ENCODE results near the gene RPL14. TPM values are rescaled to one million over a fixed set of nuclear protein-coding genes. Genes with fewer than 3 reads are reported as not detected.
"Not testable (repeated sequence)": the region's sequence is repeated elsewhere in the genome, so short reads cannot be mapped to it uniquely, and the experiment has no call there.

Gene RPL14
- total and polyA plus RNA-seq, 10 of the 15 experiments (the other 5 are each of a cell fraction or from before 2014, with no cell fraction given): 530 to 3,008 (median 1,136) TPM

- Histone ChIP-seq H3K4me2 (ENCODE audit: control insufficient read depth, insufficient read depth) (peak overlapping the region; percentile 81), H3K4me3 (peak overlapping the region; percentile 93), H4K20me1 (ENCODE audit: control insufficient read depth, insufficient read depth) (no peaks in the 10 kb centered on the region), H3K4me1 (ENCODE audit: control insufficient read depth, insufficient read depth, low read length) (peaks cover 5% of the 10 kb centered on the region), H3K9ac (ENCODE audit: control insufficient read depth, insufficient read depth, low read length) (peak overlapping the region; percentile 88), H2AFZ (ENCODE audit: control insufficient read depth, low read depth, low read length) (no peak overlapping the region), H3K79me2 (ENCODE audit: control insufficient read depth, insufficient read depth, low read length) (peaks cover 33% of the 10 kb centered on the region), H3K27me3 (replicated peaks in 1 of 2; ENCODE audit: control insufficient read depth in 2 of 2, insufficient read depth in 2 of 2, low read length in 1 of 2) (no peaks in the 10 kb centered on the region), H3K36me3 (ENCODE audit: control insufficient read depth in 2 of 2, insufficient read depth in 2 of 2, low read length in 1 of 2) (peaks cover 9 to 23% of the 10 kb centered on the region in 2 experiments), H3K27ac (ENCODE audit: control insufficient read depth, insufficient read depth) (peak overlapping the region; percentile 84; the same call in 1 of the 2 replicates), H3K9me3 (replicated peaks; ENCODE audit: control insufficient read depth, insufficient read depth, low read length) (no peaks in the 10 kb centered on the region)
- ChIA-PET POLR2A (interaction anchor here (2.1 to 2.2 kb wide), 2 partner anchors 20 to 47 kb away, joined by 4 to 20 read pairs; partner anchors contain the start of genes ZNF619 and ZNF620), SMC1A (ENCODE audit: uncharacterized antibody, unreplicated experiment) (interaction anchor here (1.1 kb wide), 1 partner anchor 18 kb away, joined by 4 read pairs; the partner anchor contains the start of gene ZNF619), CTCF (interaction anchor here (0.6 to 1.2 kb wide), 2 partner anchors 20 to 267 kb away, joined by 3 to 4 read pairs; no protein-coding TSS in a partner anchor), RAD21 (ENCODE audit: unreplicated experiment) (interaction anchor here (1.1 to 1.4 kb wide), 2 partner anchors 66 to 67 kb away, joined by 3 to 4 read pairs; partner anchors contain the start of gene ZNF621)
- in situ Hi-C loops (cut with MboI) (no loop called here), intact Hi-C loops (cut with micrococcal nuclease; ENCODE audit: unreplicated experiment) (loop anchor here (5.0 to 10.0 kb wide), 2 partner anchors 264 to 744 kb away; no protein-coding TSS in a partner anchor)
- no TSS peak for BruUV-seq (replicated peaks)
- WGBS (ENCODE audit: insufficient coverage, insufficient replicate concordance, low lambda C conversion rate, missing lambda C conversion rate): 87% methylated on average over 4 of the region's 4 CpGs
- FAIRE-seq (no peak), DNase-seq (ENCODE audit: low read depth, low spot score) (no peak), ATAC-seq (no peak)
- TF ChIP-seq REST (IDR thresholded peaks at IDR 0.05; ENCODE audit: low read depth, low read length): no peak
- TF ChIP-seq ZNF592 (IDR thresholded peaks at IDR 0.05): no peak
- TF ChIP-seq BACH1 (IDR thresholded peaks at IDR 0.05; ENCODE audit: borderline replicate concordance): no peak
- TF ChIP-seq MTA2 (IDR thresholded peaks at IDR 0.05; ENCODE audit: low read depth): no peak
- no peak for TF ChIP-seq TAF1 (IDR thresholded peaks at IDR 0.05; ENCODE audit: borderline replicate concordance, low read depth, low read length)
- no peak for TF ChIP-seq ZNF384 (IDR thresholded peaks at IDR 0.05; ENCODE audit: borderline replicate concordance, low read depth, low read length)
- no peak for TF ChIP-seq CBFB (IDR thresholded peaks at IDR 0.05; ENCODE audit: low read depth)
- TF ChIP-seq HDAC2 (IDR thresholded peaks at IDR 0.05): no peak
Observed at GRCh38 chr3:40458473-40458872, 1.3 kb downstream of the RPL14 start.

GRCh38 chr3:40460481-40460880, 3.3 kb downstream of the RPL14 start:
- intact Hi-C loops (cut with micrococcal nuclease; ENCODE audit: unreplicated experiment); CTCF ChIA-PET: not testable (repeated sequence)
- WGBS (ENCODE audit: insufficient coverage, insufficient replicate concordance, low lambda C conversion rate, missing lambda C conversion rate): 66% methylated on average over 6 of the region's 6 CpGs

More at GRCh38 chr3:40460481-40460880, 3.3 kb downstream of the RPL14 start:
- SMC1A ChIA-PET (ENCODE audit: uncharacterized antibody, unreplicated experiment); H3K27me3 ChIP-seq (replicated peaks in 1 of 2; ENCODE audit: control insufficient read depth in 2 of 2, insufficient read depth in 2 of 2, low read length in 1 of 2); BruUV-seq (replicated peaks); H3K9me3 ChIP-seq (replicated peaks; ENCODE audit: control insufficient read depth, insufficient read depth, low read length); DNase-seq (ENCODE audit: low read depth, low spot score); RAD21 ChIA-PET (ENCODE audit: unreplicated experiment); ATAC-seq; FAIRE-seq; H3K9ac ChIP-seq (ENCODE audit: control insufficient read depth, insufficient read depth, low read length); in situ Hi-C loops (cut with MboI); H3K4me3 ChIP-seq; H4K20me1 ChIP-seq (ENCODE audit: control insufficient read depth, insufficient read depth); H2AFZ ChIP-seq (ENCODE audit: control insufficient read depth, low read depth, low read length); H3K27ac ChIP-seq (ENCODE audit: control insufficient read depth, insufficient read depth); H3K4me1 ChIP-seq (ENCODE audit: control insufficient read depth, insufficient read depth, low read length): not testable (repeated sequence)
- POLR2A ChIA-PET: interaction anchor here (0.7 kb wide), 1 partner anchor 166 kb away, joined by 3 read pairs; no protein-coding TSS in a partner anchor
- Histone ChIP-seq H3K36me3 (ENCODE audit: control insufficient read depth in 2 of 2, insufficient read depth in 2 of 2, low read length in 1 of 2) (peaks cover 9 to 32% of the 10 kb centered on the region in 2 experiments), H3K79me2 (ENCODE audit: control insufficient read depth, insufficient read depth, low read length) (peaks cover 33% of the 10 kb centered on the region), H3K4me2 (ENCODE audit: control insufficient read depth, insufficient read depth) (peak overlapping the region; percentile 42; the same call in 1 of the 2 replicates)

Data from GM12878 (cell line).